ENCODE data around the gene SRC. TPM values are rescaled to one million over a fixed set of nuclear protein-coding genes. Genes with fewer than 3 reads are reported as not detected.

The SRC gene
- total RNA-seq, 4 donors from 2014 or later: 27.5 to 52.2 (median 42.3) TPM

GRCh38 chr20:37403107-37404033 is 57.4 kb downstream of the SRC start:
- Histone ChIP-seq H3K27ac (replicated peaks in 1 of 4) (no peak overlapping the region), H3K4me3 (no peak overlapping the region), H3K9me3 (no peaks in the 10 kb centered on the region), H3K27me3 (peaks cover 0 to 9% (median 0%) of the 10 kb centered on the region in 4 donors), H3K4me1 (peaks cover 3 to 25% (median 25%) of the 10 kb centered on the region in 4 donors), H3K36me3 (peaks cover 0 to 59% (median 44%) of the 10 kb centered on the region in 4 donors)
- intact Hi-C loops (cut with DNase I): no loop called here
- TF ChIP-seq POLR2AphosphoS5 (IDR thresholded peaks at IDR 0.05) (no peak), EP300 (IDR thresholded peaks at IDR 0.05) (no peak), CTCF (IDR thresholded peaks at IDR 0.05) (no peak), POLR2A (IDR thresholded peaks at IDR 0.05; ENCODE audit: low read depth) (no peak)
- WGBS: 94% methylated on average over 19 of the region's 37 CpGs
- DNase-seq (ENCODE audit: extremely low spot score): no peak

- Histone ChIP-seq H3K27ac (replicated peaks in 1 of 4) (no peak overlapping the region), H3K4me1 (peaks cover 3 to 35% (median 30%) of the 10 kb centered on the region in 4 donors), H3K36me3 (peaks cover 0 to 48% (median 37%) of the 10 kb centered on the region in 4 donors), H3K27me3 (peaks cover 0 to 20% (median under 1%) of the 10 kb centered on the region in 4 donors), H3K9me3 (no peaks in the 10 kb centered on the region), H3K4me3 (no peak overlapping the region)
- 84% methylated on average over 5 of the region's 6 CpGs for WGBS
- DNase-seq (ENCODE audit: extremely low spot score): no peak
- intact Hi-C loops (cut with DNase I): no loop called here
- TF ChIP-seq POLR2AphosphoS5 (IDR thresholded peaks at IDR 0.05) (no peak), CTCF (IDR thresholded peaks at IDR 0.05) (no peak), POLR2A (IDR thresholded peaks at IDR 0.05; ENCODE audit: low read depth) (no peak), EP300 (IDR thresholded peaks at IDR 0.05) (no peak)
Measured at GRCh38 chr20:37404461-37404890, 58.5 kb downstream of the SRC start.

- Histone ChIP-seq H3K27me3 (peaks cover 0 to 30% (median 3%) of the 10 kb centered on the region in 4 donors), H3K4me1 (peaks cover 3 to 35% (median 30%) of the 10 kb centered on the region in 4 donors), H3K9me3 (no peaks in the 10 kb centered on the region), H3K27ac (replicated peaks in 1 of 4) (no peak overlapping the region), H3K36me3 (peaks cover 0 to 39% (median 32%) of the 10 kb centered on the region in 4 donors), H3K4me3 (no peak overlapping the region)
- TF ChIP-seq POLR2A (IDR thresholded peaks at IDR 0.05; ENCODE audit: low read depth): no peak
- no peak for DNase-seq (ENCODE audit: extremely low spot score)
- intact Hi-C loops (cut with DNase I): loop anchor here (5.0 kb wide), 1 partner anchor 127 kb away; no protein-coding TSS in a partner anchor
- WGBS: 84% methylated on average over 11 of the region's 11 CpGs
Measured at GRCh38 chr20:37405351-37405897, 59.5 kb downstream of the SRC start.

- Histone ChIP-seq H3K36me3 (peaks cover 0 to 31% (median 27%) of the 10 kb centered on the region in 4 donors), H3K27ac (replicated peaks in 1 of 4) (no peak overlapping the region), H3K9me3 (no peaks in the 10 kb centered on the region), H3K27me3 (peaks cover 0 to 35% (median 3%) of the 10 kb centered on the region in 4 donors), H3K4me1 (peaks cover 3 to 35% (median 33%) of the 10 kb centered on the region in 4 donors), H3K4me3 (peak overlapping the region; percentile 37 to 52 (median 46))
- TF ChIP-seq POLR2AphosphoS5 (IDR thresholded peaks at IDR 0.05) (peak; percentile 20 to 42), POLR2A (IDR thresholded peaks at IDR 0.05; ENCODE audit: low read depth) (no peak)
- intact Hi-C loops (cut with DNase I): loop anchor here (5.0 kb wide), 1 partner anchor 126 kb away; no protein-coding TSS in a partner anchor
- WGBS: 30% methylated on average over 21 of the region's 49 CpGs
- DNase-seq (ENCODE audit: extremely low spot score): no peak
Measured at GRCh38 chr20:37406010-37406998, 60.4 kb downstream of the SRC start.

GRCh38 chr20:37407019-37407566 is 61.2 kb downstream of the SRC start:
- no peak for DNase-seq (ENCODE audit: extremely low spot score)
- peaks cover 0 to 35% (median 3%) of the 10 kb centered on the region in 4 donors for H3K27me3 ChIP-seq
- no peak overlapping the region for H3K27ac ChIP-seq (replicated peaks in 1 of 4)
- TF ChIP-seq POLR2A (IDR thresholded peaks at IDR 0.05; ENCODE audit: low read depth) (no peak), POLR2AphosphoS5 (IDR thresholded peaks at IDR 0.05) (no peak), CTCF (IDR thresholded peaks at IDR 0.05) (no peak), EP300 (IDR thresholded peaks at IDR 0.05) (no peak)
- H3K4me1 ChIP-seq: peaks cover 3 to 40% (median 37%) of the 10 kb centered on the region in 4 donors
- H3K9me3 ChIP-seq: no peaks in the 10 kb centered on the region
- 40% methylated on average over 7 of the region's 7 CpGs for WGBS
- peak overlapping the region; percentile 37 to 52 (median 46) for H3K4me3 ChIP-seq
- intact Hi-C loops (cut with DNase I): loop anchor here (5.0 kb wide), 1 partner anchor 125 kb away; no protein-coding TSS in a partner anchor
- peaks cover 0 to 23% (median 21%) of the 10 kb centered on the region in 4 donors for H3K36me3 ChIP-seq

Data from esophagus muscularis mucosa (tissue), 4 donors.